ENCODE data around the gene IQGAP2. TPM values are rescaled to one million over a fixed set of nuclear protein-coding genes. Genes with fewer than 3 reads are reported as not detected.
"Not testable (repeated sequence)": the region's sequence is repeated elsewhere in the genome, so short reads cannot be mapped to it uniquely, and the experiment has no call there.

The IQGAP2 gene
- total RNA-seq, 1 donor from 2014 or later = not detected

- TF ChIP-seq CTCF (IDR thresholded peaks at IDR 0.05; ENCODE audit: insufficient read depth, low read length, severe bottlenecking) = no peak
- DNase-seq (ENCODE audit: low read depth) = no peak
- Histone ChIP-seq H3K36me3 (ENCODE audit: control insufficient read depth, insufficient read depth, low read length) (no peaks in the 10 kb centered on the region), H3K4me3 (ENCODE audit: low read depth, low read length) (no peak overlapping the region), H3K27me3 (ENCODE audit: control insufficient read depth, insufficient read depth, low read length) (no peaks in the 10 kb centered on the region)
- no peak for FAIRE-seq
These were observed 36.5 kb upstream of the IQGAP2 start for GRCh38 chr5:76366596-76366995.

- peak; percentile 92 for DNase-seq (ENCODE audit: low read depth)
- no peaks in the 10 kb centered on the region for H3K36me3 ChIP-seq (ENCODE audit: control insufficient read depth, insufficient read depth, low read length)
- no peak overlapping the region for H3K4me3 ChIP-seq (ENCODE audit: low read depth, low read length)
- no peak for FAIRE-seq
- TF ChIP-seq CTCF (IDR thresholded peaks at IDR 0.05; ENCODE audit: insufficient read depth, low read length, severe bottlenecking) = no peak
- no peaks in the 10 kb centered on the region for H3K27me3 ChIP-seq (ENCODE audit: control insufficient read depth, insufficient read depth, low read length)
These were observed 35.3 kb upstream of the IQGAP2 start for GRCh38 chr5:76367623-76368371.

- TF ChIP-seq CTCF (IDR thresholded peaks at IDR 0.05; ENCODE audit: insufficient read depth, low read length, severe bottlenecking) = no peak
- no peaks in the 10 kb centered on the region for H3K36me3 ChIP-seq (ENCODE audit: control insufficient read depth, insufficient read depth, low read length)
- no peaks in the 10 kb centered on the region for H3K27me3 ChIP-seq (ENCODE audit: control insufficient read depth, insufficient read depth, low read length)
- FAIRE-seq = no peak
- no peak for DNase-seq (ENCODE audit: low read depth)
- H3K4me3 ChIP-seq (ENCODE audit: low read depth, low read length) = no peak overlapping the region
These were observed 34.1 kb upstream of the IQGAP2 start for GRCh38 chr5:76368941-76369340.

GRCh38 chr5:76369668-76370067, 33.4 kb upstream of the IQGAP2 start:
- DNase-seq (ENCODE audit: low read depth); FAIRE-seq; H3K27me3 ChIP-seq (ENCODE audit: control insufficient read depth, insufficient read depth, low read length); H3K4me3 ChIP-seq (ENCODE audit: low read depth, low read length); H3K36me3 ChIP-seq (ENCODE audit: control insufficient read depth, insufficient read depth, low read length): not testable (repeated sequence)

GRCh38 chr5:76371960-76372322, 31.1 kb upstream of the IQGAP2 start:
- no peak for FAIRE-seq
- H3K4me3 ChIP-seq (ENCODE audit: low read depth, low read length) = no peak overlapping the region
- DNase-seq (ENCODE audit: low read depth) = peak; percentile 36

More at GRCh38 chr5:76371960-76372322, 31.1 kb upstream of the IQGAP2 start:
- no peak for TF ChIP-seq CTCF (IDR thresholded peaks at IDR 0.05; ENCODE audit: insufficient read depth, low read length, severe bottlenecking)
- Histone ChIP-seq H3K27me3 (ENCODE audit: control insufficient read depth, insufficient read depth, low read length) (no peaks in the 10 kb centered on the region), H3K36me3 (ENCODE audit: control insufficient read depth, insufficient read depth, low read length) (no peaks in the 10 kb centered on the region)
